ENCODE results near the gene PPM1G. TPM values are rescaled to one million over a fixed set of nuclear protein-coding genes. Genes with fewer than 3 reads are reported as not detected.

Gene PPM1G
- total and polyA plus RNA-seq, 2 experiments from 2014 or later = 93.0 to 101 TPM

- TF ChIP-seq CTCF (IDR thresholded peaks at IDR 0.05; ENCODE audit: low read depth, low read length) = peak; percentile 81
- H3K36me3 ChIP-seq = peaks cover 45% of the 10 kb centered on the region
- peak within 1 kb of the TSS; percentile 89 for H3K4me3 ChIP-seq
- peak within 1 kb of the TSS; percentile 93 for H3K27ac ChIP-seq
- H3K27me3 ChIP-seq = no peaks in the 10 kb centered on the region
- H3K4me1 ChIP-seq (ENCODE audit: low read depth) = peaks cover 11% of the 10 kb centered on the region
- no peaks in the 10 kb centered on the region for H3K9me3 ChIP-seq (ENCODE audit: low read depth)
- peak; percentile 98 to 99 for DNase-seq (ENCODE audit: low read depth in 1 of 2, low spot score in 1 of 2)
These were observed 39.2 kb downstream of the PPM1G start, which contains the start of the genes EIF2B4 and SNX17 for GRCh38 chr2:27370026-27370815. Gene EIF2B4, minus strand, starts transcription at chr2:27370338. Its CDS starts 24 bp downstream, at chr2:27370314. Gene SNX17, plus strand, starts transcription at chr2:27370616. Its CDS starts 128 bp downstream, at chr2:27370744.

DNA sequence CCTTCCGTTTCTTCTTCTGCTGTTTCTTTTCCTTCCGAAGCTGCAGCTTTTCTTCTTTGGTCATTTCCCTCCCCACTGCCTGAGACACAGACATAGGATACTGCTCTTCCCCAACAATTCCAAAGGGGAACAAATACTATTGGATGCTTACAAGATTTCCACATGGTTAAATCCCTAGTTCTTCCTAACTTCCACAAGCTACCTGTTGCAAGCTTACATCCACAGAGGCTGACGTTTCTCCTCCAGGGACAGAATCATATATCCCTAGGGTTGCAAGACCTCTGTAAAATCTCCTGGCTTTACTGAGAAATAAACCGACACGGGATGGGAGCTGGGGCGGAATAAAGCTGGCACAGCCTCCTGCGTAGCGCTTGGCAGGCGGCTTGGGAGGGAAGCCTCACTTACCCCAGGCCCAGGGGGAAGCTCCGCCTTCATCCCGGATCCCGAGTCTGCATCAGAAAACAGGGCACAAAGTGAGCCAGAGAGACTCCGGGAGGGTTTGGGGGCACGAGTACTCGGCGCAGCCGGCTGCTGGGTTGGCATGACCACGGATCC lies 39.8 kb downstream of the PPM1G start:
- H3K27ac ChIP-seq = peak overlapping the region; percentile 80
- peaks cover 11% of the 10 kb centered on the region for H3K4me1 ChIP-seq (ENCODE audit: low read depth)
- DNase-seq (ENCODE audit: low read depth in 1 of 2, low spot score in 1 of 2) = peak in 1 of 2 donors; percentile 73
- H3K9me3 ChIP-seq (ENCODE audit: low read depth) = no peaks in the 10 kb centered on the region
- no peak for TF ChIP-seq CTCF (IDR thresholded peaks at IDR 0.05; ENCODE audit: low read depth, low read length)
- H3K36me3 ChIP-seq = peaks cover 44% of the 10 kb centered on the region
- H3K27me3 ChIP-seq = no peaks in the 10 kb centered on the region
- peak overlapping the region; percentile 89 for H3K4me3 ChIP-seq

- no peak overlapping the region for H3K27ac ChIP-seq
- no peak for TF ChIP-seq CTCF (IDR thresholded peaks at IDR 0.05; ENCODE audit: low read depth, low read length)
- no peaks in the 10 kb centered on the region for H3K9me3 ChIP-seq (ENCODE audit: low read depth)
- H3K4me1 ChIP-seq (ENCODE audit: low read depth) = no peaks in the 10 kb centered on the region
- peaks cover 32% of the 10 kb centered on the region for H3K36me3 ChIP-seq
- H3K4me3 ChIP-seq = no peak overlapping the region
- no peaks in the 10 kb centered on the region for H3K27me3 ChIP-seq
- no peak for DNase-seq (ENCODE audit: low read depth in 1 of 2, low spot score in 1 of 2)
These were observed 45.5 kb downstream of the PPM1G start for GRCh38 chr2:27363933-27364332.

GRCh38 chr2:27362678-27363420 lies 46.5 kb downstream of the PPM1G start:
- Histone ChIP-seq H3K9me3 (ENCODE audit: low read depth) (no peaks in the 10 kb centered on the region), H3K27me3 (no peaks in the 10 kb centered on the region), H3K4me3 (no peak overlapping the region), H3K36me3 (peaks cover 26% of the 10 kb centered on the region), H3K27ac (no peak overlapping the region), H3K4me1 (ENCODE audit: low read depth) (no peaks in the 10 kb centered on the region)
- DNase-seq (ENCODE audit: low read depth in 1 of 2, low spot score in 1 of 2) = no peak
- TF ChIP-seq CTCF (IDR thresholded peaks at IDR 0.05; ENCODE audit: low read depth, low read length) = no peak

DNA sequence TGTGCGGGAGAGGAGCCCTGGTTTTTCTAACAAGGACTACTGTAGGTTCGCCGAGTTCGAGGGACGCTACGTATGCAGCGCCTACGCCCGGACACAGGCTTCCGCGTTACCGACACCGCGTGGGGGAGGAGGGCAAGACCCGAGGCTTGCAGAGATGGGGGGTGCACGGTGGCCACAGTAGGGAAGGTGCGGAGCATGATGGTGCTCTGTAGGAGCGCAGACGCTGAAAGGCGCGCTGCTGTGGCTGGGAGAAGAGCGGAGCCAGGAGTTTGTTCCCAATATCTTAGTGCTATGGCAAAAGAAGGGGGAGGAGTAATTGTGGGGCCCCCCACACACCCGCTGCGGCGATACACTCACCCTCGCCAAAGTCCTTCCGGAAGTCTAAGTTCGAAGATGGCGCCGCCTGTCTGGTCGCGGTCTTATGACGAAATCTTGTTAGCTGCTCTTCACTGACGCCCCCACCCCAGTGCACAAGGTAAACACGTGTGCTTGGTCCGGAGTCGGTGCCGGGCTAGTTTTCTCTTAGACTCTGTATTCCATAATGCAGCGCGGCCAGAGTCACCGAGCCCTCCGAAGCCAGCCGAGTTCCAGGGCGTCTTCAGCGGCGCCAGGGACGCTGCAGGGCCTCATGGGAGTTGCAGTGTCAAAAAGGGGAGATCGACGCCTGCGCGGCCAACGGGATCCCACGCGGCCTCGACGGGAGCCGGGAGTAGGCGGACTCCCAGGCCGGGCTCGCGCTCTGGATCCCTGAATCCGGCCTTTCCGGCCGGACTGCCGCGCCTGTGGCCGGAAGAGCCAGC lies 52.8 kb downstream of the PPM1G start, which contains the start of gene GTF3C2:
GTF3C2 (minus strand) TSS at position 383 of the 800 bp plus-strand sequence. CDS start 13,210 bp downstream, outside the sequence.
- Histone ChIP-seq H3K36me3 (no peaks in the 10 kb centered on the region), H3K4me3 (peak within 1 kb of the TSS; percentile 68), H3K9me3 (ENCODE audit: low read depth) (no peaks in the 10 kb centered on the region), H3K27ac (peak within 1 kb of the TSS; percentile 96), H3K27me3 (no peaks in the 10 kb centered on the region), H3K4me1 (ENCODE audit: low read depth) (no peaks in the 10 kb centered on the region)
- TF ChIP-seq CTCF (IDR thresholded peaks at IDR 0.05; ENCODE audit: low read depth, low read length) = no peak
- peak; percentile 98 to 99 for DNase-seq (ENCODE audit: low read depth in 1 of 2, low spot score in 1 of 2)

All from cardiac muscle cell (in vitro differentiated cells and primary cell).